ENCODE results near the gene PARD3B.

GRCh38 chr2:205020673-205021072, 475.4 kb downstream of the PARD3B start:
- no peak for TF ChIP-seq CTCF (IDR thresholded peaks at IDR 0.05; ENCODE audit: low read depth, low read length)
- TF ChIP-seq POLR2A (IDR thresholded peaks at IDR 0.05; ENCODE audit: extremely low read depth, insufficient read length), result no peak
- no peak for TF ChIP-seq MYC (IDR thresholded peaks at IDR 0.05; ENCODE audit: low read depth, low read length)
- TF ChIP-seq MAX (IDR thresholded peaks at IDR 0.05; ENCODE audit: low read depth, low read length), result no peak
